HFFc6 (cell line): ENCODE measurements around the gene GPR157. TPM values are rescaled to one million over a fixed set of nuclear protein-coding genes. Genes with fewer than 3 reads are reported as not detected.

Source experiments
- DNase-seq: peaks from one replicate; pipeline ENCODE4 v3.0.0-alpha.2; 2018
- H3K27ac Mint-ChIP-seq: 2 replicates; pipeline ENCODE4 v1.8.0; 2020; ENCODE audit warnings: mild to moderate bottlenecking, mixed read lengths
- H3K27me3 Mint-ChIP-seq: 2 replicates; pipeline ENCODE4 v1.8.0; 2021; ENCODE audit warnings: mild to moderate bottlenecking, moderate library complexity, mixed read lengths; ENCODE audit not compliant: insufficient read depth
- H3K36me3 Mint-ChIP-seq: 2 replicates; pipeline ENCODE4 v1.8.0; 2021; ENCODE audit warnings: low read depth, mixed read lengths
- H3K4me1 Mint-ChIP-seq: 2 replicates; pipeline ENCODE4 v1.8.0; 2020; ENCODE audit warnings: low read depth, mixed read lengths
- H3K4me3 Mint-ChIP-seq: 2 replicates; pipeline ENCODE4 v1.8.0; 2020; ENCODE audit warnings: mild to moderate bottlenecking, moderate library complexity, mixed read lengths
- H3K9me3 Mint-ChIP-seq: 2 replicates; pipeline ENCODE4 v1.8.0; 2020; ENCODE audit warnings: mild to moderate bottlenecking, mixed read lengths
- total RNA-seq, 6 experiments: library from RNA; stranded (reverse); fragmentation: NEBNext Ultra II Directional; extraction: Animal tissue kit (Norgen Biotek cat#: 25700); gene quantifications; 2 replicates in 1 of 6; 3 replicates in 5 of 6; pipeline ENCODE4 v1.2.3, GENCODE V29; 2021
- TF ChIP-seq, protein P1 (sequence below): fragments of 200-600 bp; sonication (generic); IDR thresholded peaks from 2 replicates; pipeline ENCODE4 v1.5.0; 2021; ENCODE audit warnings: antibody characterized with exemption, mild to moderate bottlenecking

The GPR157 gene
- total RNA-seq, 6 experiments from 2014 or later = 8.2 to 11.1 (median 9.7) TPM

DNA sequence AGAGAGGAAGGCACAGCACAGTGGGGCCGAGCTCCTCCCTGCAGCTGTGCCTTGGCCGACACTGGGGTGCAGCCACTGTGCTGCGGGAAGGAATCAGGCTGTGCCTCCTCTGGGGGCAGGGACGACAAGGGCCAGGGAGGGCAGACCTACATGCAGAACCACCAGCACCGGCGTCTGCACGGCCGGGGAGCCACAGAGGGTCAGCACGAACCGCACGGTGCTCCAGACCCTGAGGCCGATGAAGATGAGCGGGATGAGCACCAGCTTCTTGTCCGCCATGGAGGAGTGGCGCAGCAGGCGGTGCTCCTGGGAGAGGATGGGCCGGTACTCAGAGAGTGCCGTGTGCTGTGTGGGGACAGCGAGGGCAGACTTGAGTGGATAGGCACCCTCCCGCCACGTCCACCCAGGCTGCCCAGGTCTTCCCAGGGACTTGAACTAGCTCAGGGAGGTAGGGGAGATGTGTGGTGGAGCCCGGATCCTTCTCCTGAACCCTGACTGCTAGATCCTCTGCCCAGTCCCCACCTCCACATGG lies 23.5 kb downstream of the GPR157 start:
- no peaks in the 10 kb centered on the region for H3K36me3 Mint-ChIP-seq
- TF ChIP-seq, protein P1, sequence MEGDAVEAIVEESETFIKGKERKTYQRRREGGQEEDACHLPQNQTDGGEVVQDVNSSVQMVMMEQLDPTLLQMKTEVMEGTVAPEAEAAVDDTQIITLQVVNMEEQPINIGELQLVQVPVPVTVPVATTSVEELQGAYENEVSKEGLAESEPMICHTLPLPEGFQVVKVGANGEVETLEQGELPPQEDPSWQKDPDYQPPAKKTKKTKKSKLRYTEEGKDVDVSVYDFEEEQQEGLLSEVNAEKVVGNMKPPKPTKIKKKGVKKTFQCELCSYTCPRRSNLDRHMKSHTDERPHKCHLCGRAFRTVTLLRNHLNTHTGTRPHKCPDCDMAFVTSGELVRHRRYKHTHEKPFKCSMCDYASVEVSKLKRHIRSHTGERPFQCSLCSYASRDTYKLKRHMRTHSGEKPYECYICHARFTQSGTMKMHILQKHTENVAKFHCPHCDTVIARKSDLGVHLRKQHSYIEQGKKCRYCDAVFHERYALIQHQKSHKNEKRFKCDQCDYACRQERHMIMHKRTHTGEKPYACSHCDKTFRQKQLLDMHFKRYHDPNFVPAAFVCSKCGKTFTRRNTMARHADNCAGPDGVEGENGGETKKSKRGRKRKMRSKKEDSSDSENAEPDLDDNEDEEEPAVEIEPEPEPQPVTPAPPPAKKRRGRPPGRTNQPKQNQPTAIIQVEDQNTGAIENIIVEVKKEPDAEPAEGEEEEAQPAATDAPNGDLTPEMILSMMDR = no peak

DNA sequence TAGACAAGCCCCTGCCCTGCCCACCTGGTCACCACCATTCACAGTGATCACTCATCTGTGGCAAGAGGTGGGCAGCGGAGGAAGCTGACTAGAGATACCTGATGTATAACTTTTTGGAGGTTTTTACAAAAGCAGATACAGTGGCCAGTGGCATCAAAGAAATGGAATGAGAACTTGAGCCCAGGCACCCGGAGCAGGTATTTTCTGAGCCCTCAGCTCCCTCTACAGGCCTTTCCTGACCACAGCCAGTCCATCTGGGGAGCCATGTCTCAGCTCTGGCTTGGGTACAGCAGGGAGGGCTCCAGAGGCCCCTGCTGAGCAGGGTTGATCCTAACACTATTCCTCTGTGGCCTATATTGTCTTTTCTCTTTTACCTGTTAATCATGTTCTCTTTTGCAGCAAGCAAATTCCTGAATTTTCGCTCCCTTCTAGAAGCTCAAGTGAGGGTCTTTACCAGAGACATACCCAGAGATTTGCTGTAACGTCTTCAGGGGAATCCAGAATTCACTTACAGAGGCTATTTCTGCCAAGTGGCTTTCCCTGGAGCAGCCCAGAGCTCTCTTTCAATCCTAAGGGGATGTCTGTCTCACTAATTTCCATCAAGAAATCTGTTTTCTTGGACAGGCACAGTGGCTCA lies 27.3 kb downstream of the GPR157 start:
- H3K9me3 Mint-ChIP-seq = no peaks in the 10 kb centered on the region
- H3K36me3 Mint-ChIP-seq = no peaks in the 10 kb centered on the region
- no peak overlapping the region; the same call in 1 of the 2 replicates for H3K4me3 Mint-ChIP-seq
- H3K27me3 Mint-ChIP-seq = peaks cover 4% of the 10 kb centered on the region
- H3K4me1 Mint-ChIP-seq = peaks cover 14% of the 10 kb centered on the region; the same call in 1 of the 2 replicates
- DNase-seq = peak; percentile 58
- TF ChIP-seq, protein P1 = peak; percentile 78
- no peak overlapping the region for H3K27ac Mint-ChIP-seq

More for the DNA sequence above, 23.5 kb downstream of the GPR157 start:
- H3K4me3 Mint-ChIP-seq = no peak overlapping the region
- no peaks in the 10 kb centered on the region for H3K9me3 Mint-ChIP-seq
- peaks cover 3% of the 10 kb centered on the region; the same call in 1 of the 2 replicates for H3K27me3 Mint-ChIP-seq
- no peak overlapping the region for H3K27ac Mint-ChIP-seq
- no peak for DNase-seq
- peaks cover 3% of the 10 kb centered on the region; the same call in 1 of the 2 replicates for H3K4me1 Mint-ChIP-seq

DNA sequence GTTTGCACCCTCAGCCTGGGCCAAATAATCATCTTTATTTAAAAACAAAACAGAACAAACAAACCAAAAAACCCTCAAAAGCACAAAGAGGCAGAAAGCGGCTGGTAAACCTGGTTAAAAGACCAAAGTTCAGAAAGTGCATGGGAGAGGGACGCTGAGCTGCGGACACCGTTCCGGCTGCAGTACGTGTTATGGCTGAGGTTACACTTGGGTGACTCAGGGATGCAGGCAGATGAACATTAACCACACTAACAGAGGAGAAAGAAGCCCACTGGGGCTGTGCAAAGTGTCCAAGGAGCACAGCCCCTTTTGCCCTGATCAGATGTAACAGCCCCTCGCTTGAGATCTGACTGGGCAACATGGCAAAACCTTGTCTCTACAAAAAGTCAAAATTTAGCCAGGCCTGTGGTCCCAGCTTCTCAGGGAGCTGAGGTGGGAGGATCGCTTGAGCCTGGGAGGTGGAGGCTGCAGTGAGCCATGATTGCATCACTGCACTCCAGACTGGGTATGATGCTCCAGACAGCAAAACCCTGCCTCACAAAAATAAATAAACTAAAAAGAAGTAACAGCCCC lies 28.3 kb downstream of the GPR157 start:
- peaks cover 4% of the 10 kb centered on the region; the same call in 1 of the 2 replicates for H3K9me3 Mint-ChIP-seq
- TF ChIP-seq, protein P1 = no peak
- peaks cover 4% of the 10 kb centered on the region; the same call in 1 of the 2 replicates for H3K36me3 Mint-ChIP-seq
- H3K4me1 Mint-ChIP-seq = peaks cover 14% of the 10 kb centered on the region; the same call in 1 of the 2 replicates
- no peak for DNase-seq
- H3K27me3 Mint-ChIP-seq = peaks cover 1% of the 10 kb centered on the region
- no peak overlapping the region for H3K27ac Mint-ChIP-seq
- peak overlapping the region; percentile 22; the same call in 1 of the 2 replicates for H3K4me3 Mint-ChIP-seq

DNA sequence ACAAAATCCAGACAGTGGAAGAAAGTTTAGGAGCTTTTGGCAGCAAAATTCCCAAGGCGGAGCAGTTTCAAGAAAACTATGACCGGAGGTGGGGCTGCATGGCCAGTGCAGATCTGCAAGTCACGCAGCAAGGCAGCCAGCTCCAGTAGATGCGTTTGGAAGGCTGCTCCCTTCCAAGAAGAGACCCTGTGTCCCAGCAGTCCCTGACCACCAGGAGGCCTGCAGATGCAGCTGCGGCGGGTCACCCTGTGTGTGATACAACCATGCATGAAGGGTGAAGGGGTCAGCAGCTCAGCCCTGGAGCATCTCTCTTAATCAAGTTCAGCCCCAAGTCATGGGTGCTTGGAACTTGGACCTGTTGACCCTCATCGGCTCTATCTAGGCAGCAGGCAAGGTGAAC lies 29.3 kb downstream of the GPR157 start:
- Mint-ChIP-seq H3K4me1 (peaks cover 14% of the 10 kb centered on the region; the same call in 1 of the 2 replicates), H3K27ac (no peak overlapping the region), H3K27me3 (peaks cover 5% of the 10 kb centered on the region), H3K9me3 (peaks cover 8% of the 10 kb centered on the region; the same call in 1 of the 2 replicates), H3K4me3 (no peak overlapping the region), H3K36me3 (peaks cover 7% of the 10 kb centered on the region; the same call in 1 of the 2 replicates)
- TF ChIP-seq, protein P1 = no peak; the same call in 1 of the 2 replicates
- DNase-seq = no peak

DNA sequence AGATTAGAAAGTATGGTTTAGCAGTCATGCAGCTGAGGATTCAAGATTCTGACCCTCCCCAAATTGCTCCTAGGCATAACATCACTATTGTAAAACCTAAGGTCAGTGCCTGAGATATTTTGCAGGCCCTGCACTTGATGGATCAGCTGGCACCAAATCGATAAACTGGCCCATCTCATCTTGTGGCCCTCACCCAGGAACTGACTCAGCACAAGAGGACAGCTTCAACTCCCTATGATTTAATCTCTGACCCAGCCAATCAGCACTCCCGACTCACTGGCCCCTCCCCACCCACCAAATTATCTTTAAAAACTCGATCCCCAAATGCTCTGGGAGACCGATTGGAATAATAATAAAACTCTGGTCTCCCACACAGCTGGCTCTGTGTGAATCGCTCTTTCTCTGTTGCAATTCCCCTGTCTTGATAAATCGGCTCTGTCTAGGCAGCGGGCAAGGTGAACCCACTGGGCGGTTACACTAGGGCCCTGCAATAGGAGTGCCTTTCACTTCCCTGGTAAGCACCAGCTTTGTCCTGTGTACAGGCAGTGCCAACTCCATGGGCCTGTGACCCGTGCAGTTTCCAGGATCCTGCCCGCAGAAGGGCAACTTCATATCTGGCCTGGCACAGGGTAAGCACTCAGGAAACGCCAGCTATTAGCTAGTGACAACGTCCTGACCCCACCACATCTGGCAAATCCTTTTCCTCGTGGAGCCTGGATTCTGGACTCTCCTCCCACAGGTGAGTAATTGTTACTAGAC lies 30.8 kb downstream of the GPR157 start:
- no peak for DNase-seq
- TF ChIP-seq, protein P1 = no peak

More for the DNA sequence above, 30.8 kb downstream of the GPR157 start:
- H3K4me1 Mint-ChIP-seq = peaks cover 14% of the 10 kb centered on the region; the same call in 1 of the 2 replicates
- no peak overlapping the region for H3K27ac Mint-ChIP-seq
- H3K9me3 Mint-ChIP-seq = peaks cover 8% of the 10 kb centered on the region; the same call in 1 of the 2 replicates
- H3K27me3 Mint-ChIP-seq = peaks cover 5% of the 10 kb centered on the region
- no peak overlapping the region for H3K4me3 Mint-ChIP-seq
- peaks cover 7% of the 10 kb centered on the region; the same call in 1 of the 2 replicates for H3K36me3 Mint-ChIP-seq
